Measurements from ENCODE around the gene GULP1. TPM values are rescaled to one million over a fixed set of nuclear protein-coding genes. Genes with fewer than 3 reads are reported as not detected.

The GULP1 gene
- total RNA-seq, 1 experiment from 2014 or later, result 76.0 TPM

GRCh38 chr2:188459061-188459460 lies 167.4 kb downstream of the GULP1 start:
- H3K79me2 ChIP-seq (ENCODE audit: insufficient read depth, low read length), result peaks cover 44% of the 10 kb centered on the region
- intact Hi-C loops (cut with micrococcal nuclease), result no loop called here

More at GRCh38 chr2:188459061-188459460, 167.4 kb downstream of the GULP1 start:
- no peaks in the 10 kb centered on the region for H3K9me2 ChIP-seq (ENCODE audit: insufficient read depth)
- H3K4me1 ChIP-seq (ENCODE audit: control insufficient read depth in 1 of 2, insufficient read depth in 2 of 2, low read length in 2 of 2), result no peaks in the 10 kb centered on the region
- H3K36me3 ChIP-seq (ENCODE audit: control insufficient read depth in 1 of 2, insufficient read depth in 2 of 2, low read length in 2 of 2), result no peaks in the 10 kb centered on the region
- no peak overlapping the region for H3K9ac ChIP-seq (ENCODE audit: low read length)
- TF ChIP-seq CBX3 (IDR thresholded peaks at IDR 0.05; ENCODE audit: low read depth) (no peak), YY1 (IDR thresholded peaks at IDR 0.05; ENCODE audit: extremely low read depth, insufficient replicate concordance, low read depth, low read length) (no peak), REST (IDR thresholded peaks at IDR 0.05; ENCODE audit: low read depth) (no peak), FOSL1 (IDR thresholded peaks at IDR 0.05; ENCODE audit: low read depth) (no peak), SIN3A (IDR thresholded peaks at IDR 0.05; ENCODE audit: low read depth) (no peak), SRF (IDR thresholded peaks at IDR 0.05; ENCODE audit: low read depth) (no peak), EZH2 (IDR thresholded peaks at IDR 0.05) (no peak), TCF7L2 (IDR thresholded peaks at IDR 0.05; ENCODE audit: borderline replicate concordance, extremely low read depth, insufficient read depth, insufficient read length) (no peak), SP1 (IDR thresholded peaks at IDR 0.05; ENCODE audit: low read depth) (no peak), RAD21 (IDR thresholded peaks at IDR 0.05; ENCODE audit: low read depth) (no peak), ZBTB33 (IDR thresholded peaks at IDR 0.05; ENCODE audit: extremely low read depth, insufficient replicate concordance, low read length) (no peak), ZNF274 (IDR thresholded peaks at IDR 0.05; ENCODE audit: low read depth, low read length) (no peak), EZH2phosphoT487 (IDR thresholded peaks at IDR 0.05; ENCODE audit: borderline replicate concordance) (no peak), JUND (IDR thresholded peaks at IDR 0.05) (no peak), MAX (IDR thresholded peaks at IDR 0.05) (no peak), POLR2A (IDR thresholded peaks at IDR 0.05; ENCODE audit: borderline replicate concordance, extremely low read depth, insufficient read depth, insufficient read length) (no peak), POLR2AphosphoS5 (IDR thresholded peaks at IDR 0.05; ENCODE audit: low read depth, low read length) (no peak), ATF3 (IDR thresholded peaks at IDR 0.05) (no peak), ZFX (IDR thresholded peaks at IDR 0.05) (no peak)
- ChIA-PET CTCF (no interaction called here), POLR2A (no interaction called here), RAD21 (ENCODE audit: low non-redundant PET in 1 of 2, low total read pairs in 2 of 2, uncharacterized antibody in 2 of 2, unreplicated experiment in 2 of 2) (no interaction called here)
- H4K20me1 ChIP-seq (ENCODE audit: insufficient read depth), result no peaks in the 10 kb centered on the region
- no peaks in the 10 kb centered on the region for H3K9me3 ChIP-seq (ENCODE audit: control insufficient read depth in 1 of 2, insufficient read depth in 1 of 2, low read depth in 1 of 2, low read length in 2 of 2)
- H3K4me2 ChIP-seq (ENCODE audit: low read length), result no peak overlapping the region
- H3K27ac ChIP-seq (ENCODE audit: low read depth, low read length), result no peak overlapping the region
- DNase-seq (ENCODE audit: low read depth, low spot score) (no peak), ATAC-seq (no peak)
- no TSS peak for BruUV-seq (replicated peaks)
- H3K27me3 ChIP-seq (ENCODE audit: insufficient read depth, low read length), result no peaks in the 10 kb centered on the region
- H2AFZ ChIP-seq (ENCODE audit: low read depth, low read length, poor library complexity, severe bottlenecking), result no peak overlapping the region
- no peak overlapping the region for H3K4me3 ChIP-seq (replicated peaks in 1 of 2; ENCODE audit: low read depth in 1 of 2, low read length in 2 of 2)
